Nasal cavity respiratory epithelium epithelial cell of viscerocranial mucosa (primary cell): ENCODE data around the gene C22orf39. TPM values are rescaled to one million over a fixed set of nuclear protein-coding genes. Genes with fewer than 3 reads are reported as not detected.

ENCODE experiments used
- total RNA-seq: library from RNA; depleted of rRNA; stranded (reverse); fragments of >200 nt; gene quantifications from 2 replicates; pipeline ENCODE4 v1.2.3, GENCODE V29; 2014

The C22orf39 gene
- 23.9 and 24.7 TPM in 2 replicates for total RNA-seq

GRCh38 chr22:19447330-19448075 lies at the start of gene C22orf39:
C22orf39 (minus strand) TSS chr22:19447711; CDS start chr22:19447688, 23 bp downstream.

DNA sequence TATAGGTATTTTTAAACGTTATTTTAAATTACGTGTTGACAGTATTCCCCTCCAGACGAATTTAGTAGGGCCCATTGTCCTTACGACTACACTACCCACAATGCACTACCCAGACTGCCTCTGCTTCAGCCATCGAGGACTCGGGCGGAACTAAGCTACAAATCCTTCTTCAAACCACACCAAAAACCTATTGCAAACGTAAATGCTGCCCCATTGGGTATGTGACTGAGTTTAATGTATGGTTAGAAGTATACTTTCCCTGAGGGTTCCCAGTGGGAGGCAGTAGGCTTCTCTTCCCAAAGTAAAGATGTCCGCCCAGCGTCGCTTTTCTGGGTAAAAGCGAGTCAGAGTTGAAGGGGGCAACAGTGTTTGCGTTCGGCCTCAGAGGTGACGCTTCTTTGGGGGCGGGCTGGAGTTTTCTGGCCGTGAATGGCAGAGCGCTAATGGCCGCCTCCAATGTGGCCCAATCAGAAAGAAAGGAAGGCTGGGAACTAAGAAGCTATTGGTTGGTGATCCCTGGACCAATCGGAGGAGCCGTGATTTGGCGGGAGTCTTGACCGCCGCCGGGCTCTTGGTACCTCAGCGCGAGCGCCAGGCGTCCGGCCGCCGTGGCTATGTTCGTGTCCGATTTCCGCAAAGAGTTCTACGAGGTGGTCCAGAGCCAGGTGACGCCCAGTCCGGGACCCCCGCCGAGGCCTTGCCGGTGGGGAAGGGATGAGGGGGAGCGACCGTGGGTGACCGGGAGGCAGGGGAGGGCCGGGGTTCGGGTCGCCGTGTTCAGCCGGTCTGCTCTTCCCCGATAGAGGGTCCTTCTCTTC lies 32.1 kb upstream of the C22orf39 start, which contains the start of gene CDC45:
Gene CDC45 (plus strand): TSS at position 566 of the 818 bp plus-strand sequence. CDS start 49 bp downstream, at position 615.

GRCh38 chr22:19478901-19479354 lies 31.4 kb upstream of the C22orf39 start, which contains the start of gene UFD1:
UFD1 (minus strand) TSS chr22:19479193; CDS start chr22:19479085, 108 bp downstream.

GRCh38 chr22:19432133-19432851 lies 15.2 kb downstream of the C22orf39 start, which contains the start of gene MRPL40:
MRPL40 (plus strand) TSS chr22:19432545; CDS start chr22:19432555, 10 bp downstream.

GRCh38 chr22:19431649-19432132 lies 15.8 kb downstream of the C22orf39 start, which contains the start of gene HIRA:
HIRA (minus strand) TSS chr22:19431733; CDS start chr22:19431476, 257 bp downstream.

Other genes starting within 250 kb of the C22orf39 start
- 8.5 and 26.9 TPM in 2 replicates for gene CLTCL1, start 156.0 kb downstream of the C22orf39 start, total RNA-seq
- gene HIRA, start 16.0 kb downstream of the C22orf39 start, total RNA-seq, result 19.8 and 40.2 TPM in 2 replicates
- gene MRPL40, start 15.2 kb downstream of the C22orf39 start, total RNA-seq, result 46.2 and 56.7 TPM in 2 replicates
- gene UFD1, start 31.5 kb upstream of the C22orf39 start, total RNA-seq, result 62.5 and 76.9 TPM in 2 replicates
- 0.21 and 0.68 TPM in 2 replicates for gene CDC45, start 32.2 kb upstream of the C22orf39 start, total RNA-seq
- 1.0 TPM in 1 of 2 replicates, not detected in the other for gene CLDN5, start 76.7 kb upstream of the C22orf39 start, total RNA-seq